ENCODE measurements around the gene ROR2.

GRCh38 chr9:91848146-91848545, 101.9 kb downstream of the ROR2 start:
- TF ChIP-seq CTCF (IDR thresholded peaks at IDR 0.05) (no peak), POLR2A (IDR thresholded peaks at IDR 0.05) (no peak), EP300 (IDR thresholded peaks at IDR 0.05) (no peak), POLR2AphosphoS5 (IDR thresholded peaks at IDR 0.05) (no peak)
